ENCODE results near the gene SERPINE3. TPM values are rescaled to one million over a fixed set of nuclear protein-coding genes. Genes with fewer than 3 reads are reported as not detected.

The SERPINE3 gene
- total RNA-seq, 1 donor from 2014 or later, result not detected

- DNase-seq (ENCODE audit: low read depth), result no peak
- Histone ChIP-seq H3K4me3 (ENCODE audit: low read depth, low read length) (no peak overlapping the region), H3K27me3 (ENCODE audit: control insufficient read depth, insufficient read depth, low read length) (no peaks in the 10 kb centered on the region), H3K36me3 (ENCODE audit: control insufficient read depth, insufficient read depth, low read length) (no peaks in the 10 kb centered on the region)
- TF ChIP-seq CTCF (IDR thresholded peaks at IDR 0.05; ENCODE audit: insufficient read depth, low read length, poor library complexity, severe bottlenecking), result no peak
Measured at GRCh38 chr13:51328488-51328887, 11.0 kb upstream of the SERPINE3 start.

GRCh38 chr13:51329606-51330005 lies 9.9 kb upstream of the SERPINE3 start:
- Histone ChIP-seq H3K27me3 (ENCODE audit: control insufficient read depth, insufficient read depth, low read length) (no peaks in the 10 kb centered on the region), H3K36me3 (ENCODE audit: control insufficient read depth, insufficient read depth, low read length) (no peaks in the 10 kb centered on the region), H3K4me3 (ENCODE audit: low read depth, low read length) (no peak overlapping the region)
- no peak for DNase-seq (ENCODE audit: low read depth)
- TF ChIP-seq CTCF (IDR thresholded peaks at IDR 0.05; ENCODE audit: insufficient read depth, low read length, poor library complexity, severe bottlenecking), result no peak

GRCh38 chr13:51330791-51331190 lies 8.7 kb upstream of the SERPINE3 start:
- no peak for TF ChIP-seq CTCF (IDR thresholded peaks at IDR 0.05; ENCODE audit: insufficient read depth, low read length, poor library complexity, severe bottlenecking)

GRCh38 chr13:51331354-51331861 lies 8.1 kb upstream of the SERPINE3 start:
- no peaks in the 10 kb centered on the region for H3K27me3 ChIP-seq (ENCODE audit: control insufficient read depth, insufficient read depth, low read length)
- no peak for TF ChIP-seq CTCF (IDR thresholded peaks at IDR 0.05; ENCODE audit: insufficient read depth, low read length, poor library complexity, severe bottlenecking)
- no peak overlapping the region for H3K4me3 ChIP-seq (ENCODE audit: low read depth, low read length)
- DNase-seq (ENCODE audit: low read depth), result no peak
- H3K36me3 ChIP-seq (ENCODE audit: control insufficient read depth, insufficient read depth, low read length), result no peaks in the 10 kb centered on the region

More at GRCh38 chr13:51330791-51331190, 8.7 kb upstream of the SERPINE3 start:
- H3K4me3 ChIP-seq (ENCODE audit: low read depth, low read length), result no peak overlapping the region
- no peaks in the 10 kb centered on the region for H3K27me3 ChIP-seq (ENCODE audit: control insufficient read depth, insufficient read depth, low read length)
- no peaks in the 10 kb centered on the region for H3K36me3 ChIP-seq (ENCODE audit: control insufficient read depth, insufficient read depth, low read length)
- DNase-seq (ENCODE audit: low read depth), result no peak

- no peak for TF ChIP-seq CTCF (IDR thresholded peaks at IDR 0.05; ENCODE audit: insufficient read depth, low read length, poor library complexity, severe bottlenecking)
- Histone ChIP-seq H3K27me3 (ENCODE audit: control insufficient read depth, insufficient read depth, low read length) (no peaks in the 10 kb centered on the region), H3K36me3 (ENCODE audit: control insufficient read depth, insufficient read depth, low read length) (no peaks in the 10 kb centered on the region), H3K4me3 (ENCODE audit: low read depth, low read length) (no peak overlapping the region)
- no peak for DNase-seq (ENCODE audit: low read depth)
Measured at GRCh38 chr13:51332566-51333361, 6.7 kb upstream of the SERPINE3 start.

Measured in kidney epithelial cell (primary cell).